GM18870 (cell line): ENCODE data around the gene PPM1H.
A peak's percentile ranks its signal among the peaks of the same experiment; 100 is the strongest.
"Not testable (repeated sequence)": the region's sequence is repeated elsewhere in the genome, so short reads cannot be mapped to it uniquely, and the experiment has no call there.

Experiments
- ATAC-seq: cut with Tn5 transposase; IDR thresholded peaks from one replicate; pipeline ENCODE4 v1.9.1; 2021; ENCODE audit warnings: moderate library complexity; ENCODE audit not compliant: unreplicated experiment

The PPM1H gene

GRCh38 chr12:62772416-62772955 lies 162.5 kb downstream of the PPM1H start:
- no peak for ATAC-seq

GRCh38 chr12:62771828-62772227 lies 163.1 kb downstream of the PPM1H start:
- no peak for ATAC-seq

GRCh38 chr12:62770381-62770780 lies 164.6 kb downstream of the PPM1H start:
- ATAC-seq: no peak

- ATAC-seq: no peak
Observed at GRCh38 chr12:62769076-62769619, 165.8 kb downstream of the PPM1H start.

- ATAC-seq: no peak
Observed at GRCh38 chr12:62767946-62768345, 167.0 kb downstream of the PPM1H start.

GRCh38 chr12:62767496-62767895 lies 167.5 kb downstream of the PPM1H start:
- ATAC-seq: no peak

GRCh38 chr12:62766496-62766895 lies 168.5 kb downstream of the PPM1H start:
- ATAC-seq: no peak

- ATAC-seq: no peak
Observed at GRCh38 chr12:62763861-62764645, 170.9 kb downstream of the PPM1H start.

GRCh38 chr12:62763312-62763711 lies 171.6 kb downstream of the PPM1H start:
- ATAC-seq: no peak

- no peak for ATAC-seq
Observed at GRCh38 chr12:62762645-62763044, 172.3 kb downstream of the PPM1H start.

GRCh38 chr12:62761658-62762057 lies 173.3 kb downstream of the PPM1H start:
- ATAC-seq: no peak

GRCh38 chr12:62760779-62761178 lies 174.2 kb downstream of the PPM1H start:
- ATAC-seq: peak; percentile 97

GRCh38 chr12:62760341-62760740 lies 174.6 kb downstream of the PPM1H start:
- ATAC-seq: not testable (repeated sequence)

- no peak for ATAC-seq
Observed at GRCh38 chr12:62758216-62758615, 176.7 kb downstream of the PPM1H start.

GRCh38 chr12:62757048-62757447 lies 177.9 kb downstream of the PPM1H start:
- ATAC-seq: no peak

GRCh38 chr12:62754706-62755105 lies 180.2 kb downstream of the PPM1H start:
- no peak for ATAC-seq

GRCh38 chr12:62751810-62752155 lies 183.2 kb downstream of the PPM1H start:
- no peak for ATAC-seq

GRCh38 chr12:62750941-62751809 lies 183.8 kb downstream of the PPM1H start:
- no peak for ATAC-seq

- no peak for ATAC-seq
Observed at GRCh38 chr12:62749586-62749985, 185.4 kb downstream of the PPM1H start.

GRCh38 chr12:62748941-62749468 lies 185.9 kb downstream of the PPM1H start:
- no peak for ATAC-seq

- no peak for ATAC-seq
Observed at GRCh38 chr12:62744551-62744950, 190.4 kb downstream of the PPM1H start.
